K562 (cell line): Measurements from ENCODE around the gene ARMCX1. TPM values are rescaled to one million over a fixed set of nuclear protein-coding genes. Genes with fewer than 3 reads are reported as not detected.

Experiments
- ZNF609 ChIP-seq: sonication (generic); formaldehyde crosslinking; IDR thresholded peaks from 2 replicates; pipeline ENCODE4 v1.8.1; 2023; ENCODE audit warnings: missing genetic modification reagents, mild to moderate bottlenecking, borderline replicate concordance
- polyA plus RNA-seq, 8 experiments: library from polyadenylated mRNA; depleted of rRNA in 4 of 8; stranded (reverse) in 5 of 8; unstranded in 3 of 8; fragments of >200 nt; fragmentation: Nextera tagmentation in 2 of 8; fragmentation: Illumina TruSeq in 1 of 8; extraction: Ambion mirVana in 2 of 8; extraction: Trizol in 1 of 8; gene quantifications; 2 replicates each; pipeline versions ENCODE4 v1.2.1 to v1.2.3, GENCODE V29; 2011 to 2014; ENCODE audit warnings: inconsistent platforms in 1 of 8, missing spikeins in 1 of 8
- total RNA-seq, 7 experiments: library from RNA; depleted of rRNA in 6 of 7; stranded (reverse); fragments of >200 nt in 6 of 7; fragmentation: Illumina TruSeq in 2 of 7; extraction: Trizol in 2 of 7; gene quantifications; 2 replicates each; pipeline versions ENCODE4 v1.2.1 to v1.2.3, GENCODE V29; 2011 to 2021; ENCODE audit warnings: low replicate concordance in 1 of 7

Gene ARMCX1
- total and polyA plus RNA-seq, 9 of the 15 experiments (the other 6 are each of a cell fraction or from before 2014, with no cell fraction given): 0.10 to 0.70 (median 0.51) TPM

GRCh38 chrX:101602077-101602476 is 51.7 kb downstream of the ARMCX1 start (continued):
- no peak for TF ChIP-seq ZNF609

Other genes starting within 250 kb of the ARMCX1 start
Only the 7 nearest of the 9 such genes appear.
- 1,374 and 2,621 TPM in 2 replicates for gene RPL36A, start 159.5 kb upstream of the ARMCX1 start, total RNA-seq (2014; rRNA removed)
- 3,520 and 3,818 TPM in 2 replicates for gene RPL36A, start 159.5 kb upstream of the ARMCX1 start, total RNA-seq (2014; rRNA removed; fragmentation: Illumina TruSeq; extraction: Trizol)
- gene RPL36A, start 159.5 kb upstream of the ARMCX1 start, total RNA-seq (2015; rRNA removed; fragmentation: Illumina TruSeq; extraction: Trizol): 3,031 and 3,209 TPM in 2 replicates
- gene RPL36A, start 159.5 kb upstream of the ARMCX1 start, total RNA-seq (2021): 412 and 461 TPM in 2 replicates
- 4,008 and 4,383 TPM in 2 replicates for gene RPL36A, start 159.5 kb upstream of the ARMCX1 start, polyA plus RNA-seq (2011; rRNA removed)
- gene RPL36A, start 159.5 kb upstream of the ARMCX1 start, polyA plus RNA-seq (2014; fragmentation: Illumina TruSeq; extraction: Trizol): 3,410 and 3,967 TPM in 2 replicates
- gene RPL36A, start 159.5 kb upstream of the ARMCX1 start, polyA plus RNA-seq (2014; fragmentation: Nextera tagmentation; extraction: Ambion mirVana): 1,000 to 10,000 TPM; 2,383 to 2,855 TPM
- gene RPL36A, start 159.5 kb upstream of the ARMCX1 start, polyA plus RNA-seq (2014; rRNA removed): 4,212 and 4,539 TPM in 2 replicates
- gene GLA, start 142.6 kb upstream of the ARMCX1 start, total RNA-seq (2014; rRNA removed): 41.7 and 46.5 TPM in 2 replicates
- 68.9 and 75.2 TPM in 2 replicates for gene GLA, start 142.6 kb upstream of the ARMCX1 start, total RNA-seq (2014; rRNA removed; fragmentation: Illumina TruSeq; extraction: Trizol)
- gene GLA, start 142.6 kb upstream of the ARMCX1 start, total RNA-seq (2015; rRNA removed; fragmentation: Illumina TruSeq; extraction: Trizol): 54.2 and 57.2 TPM in 2 replicates
- gene GLA, start 142.6 kb upstream of the ARMCX1 start, total RNA-seq (2021): 54.0 and 56.5 TPM in 2 replicates
- gene GLA, start 142.6 kb upstream of the ARMCX1 start, polyA plus RNA-seq (2011; rRNA removed): 101 and 118 TPM in 2 replicates
- 65.2 and 73.8 TPM in 2 replicates for gene GLA, start 142.6 kb upstream of the ARMCX1 start, polyA plus RNA-seq (2014; fragmentation: Illumina TruSeq; extraction: Trizol)
- gene GLA, start 142.6 kb upstream of the ARMCX1 start, polyA plus RNA-seq (2014; fragmentation: Nextera tagmentation; extraction: Ambion mirVana): 100 to 1,000 TPM; 137 to 146 TPM
- gene GLA, start 142.6 kb upstream of the ARMCX1 start, polyA plus RNA-seq (2014; rRNA removed): 72.9 and 77.0 TPM in 2 replicates
- 40.0 and 42.1 TPM in 2 replicates for gene HNRNPH2, start 142.3 kb upstream of the ARMCX1 start, total RNA-seq (2014; rRNA removed)
- 71.9 and 82.2 TPM in 2 replicates for gene HNRNPH2, start 142.3 kb upstream of the ARMCX1 start, total RNA-seq (2014; rRNA removed; fragmentation: Illumina TruSeq; extraction: Trizol)
- 64.8 and 67.2 TPM in 2 replicates for gene HNRNPH2, start 142.3 kb upstream of the ARMCX1 start, total RNA-seq (2015; rRNA removed; fragmentation: Illumina TruSeq; extraction: Trizol)
- 37.7 and 43.0 TPM in 2 replicates for gene HNRNPH2, start 142.3 kb upstream of the ARMCX1 start, total RNA-seq (2021)
- gene HNRNPH2, start 142.3 kb upstream of the ARMCX1 start, polyA plus RNA-seq (2011; rRNA removed): 35.0 and 59.7 TPM in 2 replicates
- gene HNRNPH2, start 142.3 kb upstream of the ARMCX1 start, polyA plus RNA-seq (2014; fragmentation: Illumina TruSeq; extraction: Trizol): 68.1 and 69.5 TPM in 2 replicates
- 100 to 1,000 TPM in 1 of 2 experiments, 10 to 100 TPM in 1; 60.3 to 130 TPM for gene HNRNPH2, start 142.3 kb upstream of the ARMCX1 start, polyA plus RNA-seq (2014; fragmentation: Nextera tagmentation; extraction: Ambion mirVana)
- gene HNRNPH2, start 142.3 kb upstream of the ARMCX1 start, polyA plus RNA-seq (2014; rRNA removed): 58.2 and 60.6 TPM in 2 replicates
- gene ARMCX4, start 65.1 kb upstream of the ARMCX1 start, total RNA-seq (2014; rRNA removed): 0.04 TPM in 1 of 2 replicates, not detected in the other
- gene ARMCX4, start 65.1 kb upstream of the ARMCX1 start, total RNA-seq (2014; rRNA removed; fragmentation: Illumina TruSeq; extraction: Trizol): not detected in 2 replicates
- gene ARMCX4, start 65.1 kb upstream of the ARMCX1 start, total RNA-seq (2015; rRNA removed; fragmentation: Illumina TruSeq; extraction: Trizol): not detected in 2 replicates
- gene ARMCX4, start 65.1 kb upstream of the ARMCX1 start, total RNA-seq (2021): 0.04 and 0.11 TPM in 2 replicates
- gene ARMCX4, start 65.1 kb upstream of the ARMCX1 start, polyA plus RNA-seq (2011; rRNA removed): not detected in 2 replicates
- gene ARMCX4, start 65.1 kb upstream of the ARMCX1 start, polyA plus RNA-seq (2014; fragmentation: Illumina TruSeq; extraction: Trizol): not detected in 2 replicates
- gene ARMCX4, start 65.1 kb upstream of the ARMCX1 start, polyA plus RNA-seq (2014; fragmentation: Nextera tagmentation; extraction: Ambion mirVana): not detected
- 0.05 TPM in 1 of 2 replicates, not detected in the other for gene ARMCX4, start 65.1 kb upstream of the ARMCX1 start, polyA plus RNA-seq (2014; rRNA removed)
- gene ARMCX6, start 67.5 kb downstream of the ARMCX1 start, total RNA-seq (2014; rRNA removed): 15.4 and 20.9 TPM in 2 replicates
- gene ARMCX6, start 67.5 kb downstream of the ARMCX1 start, total RNA-seq (2014; rRNA removed; fragmentation: Illumina TruSeq; extraction: Trizol): 18.7 and 22.8 TPM in 2 replicates
- gene ARMCX6, start 67.5 kb downstream of the ARMCX1 start, total RNA-seq (2015; rRNA removed; fragmentation: Illumina TruSeq; extraction: Trizol): 17.6 and 22.1 TPM in 2 replicates
- 23.3 and 24.1 TPM in 2 replicates for gene ARMCX6, start 67.5 kb downstream of the ARMCX1 start, total RNA-seq (2021)
- 29.2 and 32.9 TPM in 2 replicates for gene ARMCX6, start 67.5 kb downstream of the ARMCX1 start, polyA plus RNA-seq (2011; rRNA removed)
- gene ARMCX6, start 67.5 kb downstream of the ARMCX1 start, polyA plus RNA-seq (2014; fragmentation: Illumina TruSeq; extraction: Trizol): 36.3 and 38.0 TPM in 2 replicates
- 10 to 100 TPM; 39.6 to 41.2 TPM for gene ARMCX6, start 67.5 kb downstream of the ARMCX1 start, polyA plus RNA-seq (2014; fragmentation: Nextera tagmentation; extraction: Ambion mirVana)
- 24.6 and 34.3 TPM in 2 replicates for gene ARMCX6, start 67.5 kb downstream of the ARMCX1 start, polyA plus RNA-seq (2014; rRNA removed)
- gene ARMCX3, start 72.6 kb downstream of the ARMCX1 start, total RNA-seq (2014; rRNA removed): 9.7 and 11.8 TPM in 2 replicates
- gene ARMCX3, start 72.6 kb downstream of the ARMCX1 start, total RNA-seq (2014; rRNA removed; fragmentation: Illumina TruSeq; extraction: Trizol): 14.7 and 16.3 TPM in 2 replicates
- 13.4 and 14.4 TPM in 2 replicates for gene ARMCX3, start 72.6 kb downstream of the ARMCX1 start, total RNA-seq (2015; rRNA removed; fragmentation: Illumina TruSeq; extraction: Trizol)
- gene ARMCX3, start 72.6 kb downstream of the ARMCX1 start, total RNA-seq (2021): 12.0 and 14.0 TPM in 2 replicates
- gene ARMCX3, start 72.6 kb downstream of the ARMCX1 start, polyA plus RNA-seq (2011; rRNA removed): 19.4 and 23.6 TPM in 2 replicates
- gene ARMCX3, start 72.6 kb downstream of the ARMCX1 start, polyA plus RNA-seq (2014; fragmentation: Illumina TruSeq; extraction: Trizol): 17.2 and 18.1 TPM in 2 replicates
- gene ARMCX3, start 72.6 kb downstream of the ARMCX1 start, polyA plus RNA-seq (2014; fragmentation: Nextera tagmentation; extraction: Ambion mirVana): 1 to 10 TPM; 3.1 to 4.1 TPM
- 15.9 and 16.7 TPM in 2 replicates for gene ARMCX3, start 72.6 kb downstream of the ARMCX1 start, polyA plus RNA-seq (2014; rRNA removed)
- gene ARMCX2, start 109.3 kb downstream of the ARMCX1 start, total RNA-seq (2014; rRNA removed): 0.12 TPM in 1 of 2 replicates, not detected in the other
- not detected in 2 replicates for gene ARMCX2, start 109.3 kb downstream of the ARMCX1 start, total RNA-seq (2014; rRNA removed; fragmentation: Illumina TruSeq; extraction: Trizol)
- gene ARMCX2, start 109.3 kb downstream of the ARMCX1 start, total RNA-seq (2015; rRNA removed; fragmentation: Illumina TruSeq; extraction: Trizol): 0.08 TPM in 1 of 2 replicates, not detected in the other
- gene ARMCX2, start 109.3 kb downstream of the ARMCX1 start, total RNA-seq (2021): 0.09 and 0.16 TPM in 2 replicates
- not detected in 2 replicates for gene ARMCX2, start 109.3 kb downstream of the ARMCX1 start, polyA plus RNA-seq (2011; rRNA removed)
- gene ARMCX2, start 109.3 kb downstream of the ARMCX1 start, polyA plus RNA-seq (2014; fragmentation: Illumina TruSeq; extraction: Trizol): 0.07 TPM in 1 of 2 replicates, not detected in the other
- under 1 TPM in 1 of 2 experiments, not detected in 1; 0.03 TPM for gene ARMCX2, start 109.3 kb downstream of the ARMCX1 start, polyA plus RNA-seq (2014; fragmentation: Nextera tagmentation; extraction: Ambion mirVana)
- 0.63 TPM in 1 of 2 replicates, not detected in the other for gene ARMCX2, start 109.3 kb downstream of the ARMCX1 start, polyA plus RNA-seq (2014; rRNA removed)